Naive thymus-derived CD8-positive, alpha-beta T cell (primary cell): ENCODE measurements around the gene CAVIN3. TPM values are rescaled to one million over a fixed set of nuclear protein-coding genes. Genes with fewer than 3 reads are reported as not detected.

Experiments
- ATAC-seq, 2 donors: fragments of 150-1000 bp; cut with Tn5 transposase in 1 of 2; sonication (Bioruptor Pico), chemical (Tn5 transposase) in 1 of 2; 1 replicate in 1 of 2; 2 replicates in 1 of 2; pipeline ENCODE4 v1.10.0; 2021; ENCODE audit warnings: mild to moderate bottlenecking in 2 of 2, moderate library complexity in 2 of 2
- POLR2A ChIA-PET: fragments of 350-600 bp; sonication (Branson Sonifier 250); formaldehyde crosslinking; loops from one replicate; lab custom pipeline; 2021; ENCODE audit warnings: antibody characterized with exemption; lab: Charles Lee
- DNase-seq, 10 donors: peaks; one replicate each; pipeline versions ENCODE4 v3.0.0 to v3.0.0-alpha.2; 2020 to 2022
- H3K27ac Mint-ChIP-seq, 10 donors: one replicate each; pipeline ENCODE4 v1.8.0; 2020 to 2022; ENCODE audit warnings: mild to moderate bottlenecking in 10 of 10, mixed read lengths in 10 of 10, moderate library complexity in 4 of 10, inconsistent platforms in 1 of 10
- H3K27me3 Mint-ChIP-seq, 5 donors: one replicate each; pipeline ENCODE4 v1.8.0; 2021 to 2022; ENCODE audit warnings: mixed read lengths in 5 of 5
- H3K36me3 Mint-ChIP-seq, 3 donors: one replicate each; pipeline ENCODE4 v1.8.0; 2020 to 2022; ENCODE audit warnings: mixed read lengths in 3 of 3, mild to moderate bottlenecking in 2 of 3, inconsistent platforms in 1 of 3
- H3K4me1 Mint-ChIP-seq, 4 donors: one replicate each; pipeline ENCODE4 v1.8.0; 2021 to 2022; ENCODE audit warnings: mixed read lengths in 4 of 4
- H3K4me3 Mint-ChIP-seq, 10 donors: one replicate each; pipeline ENCODE4 v1.8.0; 2020 to 2022; ENCODE audit warnings: mild to moderate bottlenecking in 10 of 10, mixed read lengths in 10 of 10, moderate library complexity in 6 of 10, inconsistent platforms in 1 of 10
- H3K9me3 Mint-ChIP-seq, 9 donors: one replicate each; pipeline ENCODE4 v1.8.0; 2020 to 2022; ENCODE audit warnings: mixed read lengths in 9 of 9, mild to moderate bottlenecking in 3 of 9, inconsistent platforms in 1 of 9, moderate library complexity in 1 of 9
- polyA plus RNA-seq, 3 donors: library from polyadenylated mRNA; unstranded; fragments of 300-500 nt; fragmentation: Illumina TruSeq; gene quantifications; one replicate each; pipeline ENCODE4 v1.2.3, GENCODE V29; 2021
- total RNA-seq, 8 experiments: library from RNA in 2 of 8; stranded (reverse) in 2 of 8; gene quantifications; one replicate each; pipeline ENCODE4 v1.2.3 and lab custom pipeline; 2021 to 2026

The CAVIN3 gene
- total and polyA plus RNA-seq, 5 experiments from 2014 or later, result not detected

- no peak for ATAC-seq
- peaks cover 31 to 74% (median 57%) of the 10 kb centered on the region in 5 donors for H3K27me3 Mint-ChIP-seq
- peaks cover 2 to 9% (median 8%) of the 10 kb centered on the region in 4 donors for H3K4me1 Mint-ChIP-seq
- POLR2A ChIA-PET, result no interaction called here
- H3K36me3 Mint-ChIP-seq, result no peaks in the 10 kb centered on the region
- H3K27ac Mint-ChIP-seq, result no peak overlapping the region
- no peak for DNase-seq
- peak overlapping the region in 7 of 10 donors; percentile 10 to 58 (median 30) for H3K4me3 Mint-ChIP-seq
- no peaks in the 10 kb centered on the region for H3K9me3 Mint-ChIP-seq
Observed at GRCh38 chr11:6319704-6320410, 444 bp downstream of the CAVIN3 start.

DNA sequence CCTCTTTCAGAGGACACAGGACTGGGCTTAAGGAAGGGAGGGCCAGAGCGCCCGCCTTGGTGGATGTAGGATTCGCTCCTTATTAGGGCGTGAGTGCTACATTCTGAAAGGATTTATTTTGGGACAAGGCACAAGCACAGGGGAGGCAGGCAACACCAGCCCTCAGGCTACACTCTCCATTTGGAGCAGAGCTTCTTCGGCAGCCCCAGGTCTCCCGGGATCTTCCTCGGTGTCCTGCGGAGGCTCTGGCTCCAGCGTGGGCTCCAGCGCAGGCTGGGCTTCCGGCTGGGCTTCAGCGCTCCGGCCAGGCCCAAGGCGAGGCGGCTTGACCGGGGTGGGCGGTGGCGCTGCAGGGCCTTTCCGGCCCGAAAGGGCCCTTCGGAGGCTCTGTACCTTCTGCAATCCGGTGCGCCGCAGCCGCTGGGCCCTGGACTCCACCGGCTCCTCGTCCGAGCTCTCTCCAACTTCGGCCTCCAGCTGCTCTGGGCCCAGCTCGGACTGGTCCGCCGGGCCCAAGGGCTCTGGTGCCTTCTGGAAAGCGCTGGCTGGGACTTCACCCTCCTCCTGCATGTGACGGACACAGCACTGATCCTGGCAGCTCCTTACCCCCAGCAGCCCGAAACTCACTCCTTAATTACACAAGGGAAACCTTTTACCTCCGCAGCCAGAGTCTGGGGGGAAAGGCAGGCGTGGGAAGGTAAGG lies 1.1 kb downstream of the CAVIN3 start:
- no peak for ATAC-seq
- no peaks in the 10 kb centered on the region for H3K36me3 Mint-ChIP-seq
- POLR2A ChIA-PET, result no interaction called here
- H3K27ac Mint-ChIP-seq, result no peak overlapping the region
- peaks cover 31 to 74% (median 57%) of the 10 kb centered on the region in 5 donors for H3K27me3 Mint-ChIP-seq
- DNase-seq, result no peak
- peak overlapping the region in 7 of 10 donors; percentile 10 to 58 (median 50) for H3K4me3 Mint-ChIP-seq
- H3K4me1 Mint-ChIP-seq, result peaks cover 2 to 9% (median 8%) of the 10 kb centered on the region in 4 donors
- no peaks in the 10 kb centered on the region for H3K9me3 Mint-ChIP-seq

GRCh38 chr11:6318204-6318603 lies 2.1 kb downstream of the CAVIN3 start:
- Mint-ChIP-seq H3K36me3 (no peaks in the 10 kb centered on the region), H3K4me3 (no peak overlapping the region), H3K4me1 (peaks cover 2 to 9% (median 8%) of the 10 kb centered on the region in 4 donors), H3K9me3 (no peaks in the 10 kb centered on the region), H3K27ac (no peak overlapping the region), H3K27me3 (peaks cover 29 to 79% (median 58%) of the 10 kb centered on the region in 5 donors)
- POLR2A ChIA-PET, result no interaction called here
- DNase-seq (no peak), ATAC-seq (no peak)

GRCh38 chr11:6315811-6316425 lies 4.4 kb downstream of the CAVIN3 start:
- ATAC-seq, result peak; percentile 63 to 68
- peaks cover 15 to 61% (median 41%) of the 10 kb centered on the region in 5 donors for H3K27me3 Mint-ChIP-seq

DNA sequence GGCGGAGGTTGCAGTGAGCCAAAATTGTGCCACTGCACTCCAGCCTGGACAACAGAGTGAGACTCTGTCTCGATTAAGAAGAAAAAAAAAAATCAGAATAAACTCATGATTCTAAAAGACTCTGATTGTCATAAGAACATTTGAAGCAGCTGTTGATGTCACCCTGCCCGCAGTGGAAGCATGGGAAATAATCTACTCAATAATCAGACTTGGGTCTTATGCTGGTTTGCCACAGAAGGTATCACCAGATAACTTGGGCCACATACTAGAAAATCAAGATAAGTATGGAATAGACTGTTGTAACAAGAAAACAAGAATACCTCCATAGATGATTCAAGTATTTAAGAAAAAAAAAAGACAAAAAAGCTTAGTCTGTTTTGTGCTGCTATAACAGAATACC lies 8.2 kb downstream of the CAVIN3 start:
- DNase-seq, result no peak
- Mint-ChIP-seq H3K27me3 (peaks cover 13 to 35% (median 25%) of the 10 kb centered on the region in 5 donors), H3K9me3 (no peaks in the 10 kb centered on the region), H3K4me1 (no peaks in the 10 kb centered on the region), H3K4me3 (no peak overlapping the region), H3K36me3 (no peaks in the 10 kb centered on the region), H3K27ac (no peak overlapping the region)
- no peak for ATAC-seq
- POLR2A ChIA-PET, result no interaction called here

More at GRCh38 chr11:6315811-6316425, 4.4 kb downstream of the CAVIN3 start:
- no peaks in the 10 kb centered on the region for H3K9me3 Mint-ChIP-seq
- peaks cover 2 to 9% (median 7%) of the 10 kb centered on the region in 4 donors for H3K4me1 Mint-ChIP-seq
- no peaks in the 10 kb centered on the region for H3K36me3 Mint-ChIP-seq
- peak in 5 of 10 donors; percentile 8 to 24 (median 14) for DNase-seq
- H3K4me3 Mint-ChIP-seq, result no peak overlapping the region
- no peak overlapping the region for H3K27ac Mint-ChIP-seq
- POLR2A ChIA-PET, result no interaction called here

DNA sequence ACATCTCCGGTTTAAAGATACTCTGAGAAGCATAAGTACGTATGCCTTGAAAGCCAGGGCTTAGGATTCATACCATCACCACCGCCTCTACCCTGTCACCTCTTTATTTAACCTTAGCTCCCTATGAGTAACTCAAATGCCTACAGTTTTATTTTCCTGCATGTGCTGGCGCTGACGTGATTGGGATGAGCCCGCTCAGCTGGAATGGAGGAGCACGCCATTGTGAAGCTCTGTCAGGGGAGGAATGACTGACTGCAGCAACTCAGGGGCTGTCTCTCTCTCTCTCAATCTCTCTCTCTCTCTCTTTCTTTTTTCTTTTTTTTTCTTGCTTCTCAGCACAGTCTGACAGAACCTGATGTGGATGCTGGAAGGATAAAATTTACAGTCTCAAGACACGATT lies 12.4 kb downstream of the CAVIN3 start:
- no peaks in the 10 kb centered on the region for H3K36me3 Mint-ChIP-seq
- DNase-seq, result no peak
- H3K4me1 Mint-ChIP-seq, result no peaks in the 10 kb centered on the region
- no peak for ATAC-seq
- H3K27ac Mint-ChIP-seq, result no peak overlapping the region
- POLR2A ChIA-PET, result no interaction called here
- no peak overlapping the region for H3K4me3 Mint-ChIP-seq
- peaks cover 4 to 24% (median 10%) of the 10 kb centered on the region in 5 donors for H3K27me3 Mint-ChIP-seq
- no peaks in the 10 kb centered on the region for H3K9me3 Mint-ChIP-seq

- no peaks in the 10 kb centered on the region for H3K36me3 Mint-ChIP-seq
- DNase-seq (no peak), ATAC-seq (no peak)
- H3K27ac Mint-ChIP-seq, result no peak overlapping the region
- no peaks in the 10 kb centered on the region for H3K9me3 Mint-ChIP-seq
- H3K27me3 Mint-ChIP-seq, result peaks cover 4 to 26% (median 23%) of the 10 kb centered on the region in 5 donors
- H3K4me3 Mint-ChIP-seq, result no peak overlapping the region
- POLR2A ChIA-PET, result no interaction called here
- no peaks in the 10 kb centered on the region for H3K4me1 Mint-ChIP-seq
Observed at GRCh38 chr11:6305297-6305696, 15.0 kb downstream of the CAVIN3 start.

GRCh38 chr11:6303661-6304060 lies 16.6 kb downstream of the CAVIN3 start:
- H3K4me3 Mint-ChIP-seq, result no peak overlapping the region
- H3K4me1 Mint-ChIP-seq, result no peaks in the 10 kb centered on the region
- peaks cover 1 to 41% (median 21%) of the 10 kb centered on the region in 5 donors for H3K27me3 Mint-ChIP-seq
- ATAC-seq (no peak), DNase-seq (no peak)
- no peaks in the 10 kb centered on the region for H3K9me3 Mint-ChIP-seq
- POLR2A ChIA-PET, result no interaction called here
- H3K27ac Mint-ChIP-seq, result no peak overlapping the region
- no peaks in the 10 kb centered on the region for H3K36me3 Mint-ChIP-seq

- Mint-ChIP-seq H3K4me3 (no peak overlapping the region), H3K9me3 (no peaks in the 10 kb centered on the region), H3K4me1 (no peaks in the 10 kb centered on the region), H3K27me3 (peaks cover 0 to 34% (median 14%) of the 10 kb centered on the region in 5 donors), H3K27ac (no peak overlapping the region), H3K36me3 (no peaks in the 10 kb centered on the region)
- POLR2A ChIA-PET, result no interaction called here
- ATAC-seq, result no peak
- DNase-seq, result no peak
Observed at GRCh38 chr11:6301096-6301495, 19.2 kb downstream of the CAVIN3 start.

DNA sequence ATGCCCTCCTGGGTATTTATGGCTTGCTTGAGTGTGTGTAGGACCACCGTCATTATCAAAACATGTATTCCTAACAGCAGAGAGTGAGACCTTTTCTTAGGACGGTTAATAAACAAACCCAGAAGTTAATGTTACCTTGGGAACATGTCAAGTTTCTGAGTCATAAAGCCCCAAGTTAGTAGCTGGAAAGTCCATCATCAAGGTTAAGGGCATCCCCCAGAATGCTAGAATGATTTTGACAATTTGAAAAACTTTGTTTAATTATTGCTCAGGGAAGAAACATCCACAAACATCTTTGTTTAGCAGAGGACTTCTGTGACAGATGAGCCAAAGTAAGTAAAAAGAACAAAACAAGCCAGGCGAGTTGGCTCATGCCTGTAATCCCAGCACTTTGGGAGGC lies 20.0 kb downstream of the CAVIN3 start:
- Mint-ChIP-seq H3K9me3 (no peaks in the 10 kb centered on the region), H3K4me3 (no peak overlapping the region), H3K36me3 (no peaks in the 10 kb centered on the region), H3K4me1 (no peaks in the 10 kb centered on the region), H3K27me3 (peaks cover 0 to 34% (median 12%) of the 10 kb centered on the region in 5 donors), H3K27ac (no peak overlapping the region)
- ATAC-seq, result no peak
- POLR2A ChIA-PET, result no interaction called here
- no peak for DNase-seq

GRCh38 chr11:6298605-6299004 lies 21.7 kb downstream of the CAVIN3 start:
- Mint-ChIP-seq H3K9me3 (no peaks in the 10 kb centered on the region), H3K27ac (no peak overlapping the region), H3K4me3 (no peak overlapping the region), H3K36me3 (no peaks in the 10 kb centered on the region), H3K27me3 (peaks cover 0 to 34% (median 11%) of the 10 kb centered on the region in 5 donors), H3K4me1 (no peaks in the 10 kb centered on the region)
- POLR2A ChIA-PET, result no interaction called here
- DNase-seq (no peak), ATAC-seq (no peak)

DNA sequence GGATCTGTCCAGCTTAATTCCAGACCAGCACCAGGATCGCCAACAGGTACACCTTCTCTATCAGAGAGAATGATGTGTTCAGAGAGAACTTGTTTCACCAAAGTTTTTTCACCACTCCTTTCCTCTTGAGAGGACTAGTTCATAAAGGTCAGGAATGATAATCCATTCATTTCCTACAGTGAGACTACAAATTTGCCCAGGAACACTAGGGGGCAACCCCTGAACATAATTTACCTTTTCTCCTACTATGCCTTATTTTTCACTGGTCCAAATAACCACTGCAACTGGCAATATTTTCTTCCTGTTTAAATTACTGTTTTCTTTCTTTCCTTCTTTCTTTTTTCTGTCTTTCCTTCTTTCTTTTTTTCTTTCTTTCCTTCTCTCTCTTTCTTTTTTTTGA lies 22.5 kb downstream of the CAVIN3 start:
- no peak overlapping the region for H3K4me3 Mint-ChIP-seq
- no peaks in the 10 kb centered on the region for H3K9me3 Mint-ChIP-seq
- H3K27me3 Mint-ChIP-seq, result peaks cover 0 to 34% (median 11%) of the 10 kb centered on the region in 5 donors
- ATAC-seq (no peak), DNase-seq (peak in 1 of 10 donors; percentile 11)
- H3K4me1 Mint-ChIP-seq, result no peaks in the 10 kb centered on the region
- no peak overlapping the region for H3K27ac Mint-ChIP-seq
- no peaks in the 10 kb centered on the region for H3K36me3 Mint-ChIP-seq
- POLR2A ChIA-PET, result no interaction called here

DNA sequence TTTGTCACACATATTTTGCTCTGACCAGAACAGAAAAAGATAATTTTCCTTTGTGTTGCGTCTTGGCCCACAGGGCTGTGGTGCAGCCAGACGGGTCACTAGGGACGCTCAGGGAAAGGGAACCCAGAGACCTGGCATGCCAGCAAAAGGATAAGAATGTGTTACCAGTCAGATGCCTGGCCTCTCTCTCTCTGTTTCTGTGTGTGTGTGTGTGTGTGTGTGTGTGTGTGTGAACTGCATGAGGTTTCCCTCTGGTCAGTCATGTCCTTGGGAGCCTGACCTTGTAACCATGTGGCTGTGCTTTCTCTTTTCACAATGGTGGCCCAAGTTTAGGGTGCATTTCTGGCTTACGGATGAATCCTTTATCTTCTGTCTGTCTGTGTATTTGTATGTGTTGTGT lies 35.3 kb downstream of the CAVIN3 start:
- H3K27ac Mint-ChIP-seq, result no peak overlapping the region
- POLR2A ChIA-PET, result no interaction called here

More for the DNA sequence above, 35.3 kb downstream of the CAVIN3 start:
- no peaks in the 10 kb centered on the region for H3K4me1 Mint-ChIP-seq
- peaks cover 0 to 3% (median 0%) of the 10 kb centered on the region in 9 donors for H3K9me3 Mint-ChIP-seq
- H3K36me3 Mint-ChIP-seq, result no peaks in the 10 kb centered on the region
- H3K4me3 Mint-ChIP-seq, result no peak overlapping the region
- DNase-seq, result no peak
- peaks cover 9 to 71% (median 47%) of the 10 kb centered on the region in 5 donors for H3K27me3 Mint-ChIP-seq
- no peak for ATAC-seq
